ENCODE results near the gene TLE7.

GRCh38 chr16:71439523-71439922 is 2.3 kb downstream of the TLE7 start:
- TF ChIP-seq CTCF (conservative IDR thresholded peaks at IDR 0.05 in 1 of 2, IDR thresholded peaks at IDR 0.05 in 1 of 2; ENCODE audit: low read depth in 1 of 2, low read length in 2 of 2), result no peak
- TF ChIP-seq EZH2 (IDR thresholded peaks at IDR 0.05; ENCODE audit: low read length, missing control alignments), result no peak
